GM23338 (cell line): ENCODE data around the gene RBKS. TPM values are rescaled to one million over a fixed set of nuclear protein-coding genes. Genes with fewer than 3 reads are reported as not detected.

ENCODE experiments used
- ATAC-seq: fragments of 200-7000 bp; cut with Tn5 transposase; 3 replicates; pipeline ENCODE4 v1.9.1; 2020
- DNase-seq: peaks from one replicate; pipeline ENCODE4 v3.0.0-alpha.2; 2015; ENCODE audit warnings: low spot score
- H2AFZ ChIP-seq: fragments of 200-600 bp; sonication (generic); 2 replicates; pipeline ENCODE4 v1.8.0; 2016; ENCODE audit warnings: antibody characterized with exemption, mild to moderate bottlenecking, moderate library complexity
- H3F3A ChIP-seq: fragments of 200-600 bp; sonication (generic); replicated peaks from 2 replicates; pipeline ENCODE4 v1.8.0; 2017; ENCODE audit warnings: antibody characterized with exemption, mixed run types, low read depth
- H3K27ac ChIP-seq: fragments of 200-600 bp; sonication (generic); 2 replicates; pipeline ENCODE4 v1.6.1; 2016; ENCODE audit warnings: low read depth
- H3K27me3 ChIP-seq: fragments of 200-600 bp; sonication (generic); 2 replicates; pipeline ENCODE4 v1.8.0; 2016; ENCODE audit warnings: mild to moderate bottlenecking, mixed run types, moderate library complexity; ENCODE audit not compliant: insufficient read depth
- H3K36me3 ChIP-seq: fragments of 200-600 bp; sonication (generic); 2 replicates; pipeline ENCODE4 v1.8.0; 2016; ENCODE audit warnings: mild to moderate bottlenecking; ENCODE audit not compliant: insufficient read depth
- H3K4me1 ChIP-seq: fragments of 200-600 bp; sonication (generic); 2 replicates; pipeline ENCODE4 v1.8.0; 2016; ENCODE audit warnings: mild to moderate bottlenecking, moderate library complexity; ENCODE audit not compliant: insufficient read depth
- H3K4me2 ChIP-seq: fragments of 200-600 bp; sonication (generic); 2 replicates; pipeline ENCODE4 v1.7.1; 2017; ENCODE audit warnings: mixed run types
- H3K4me3 ChIP-seq: fragments of 200-600 bp; sonication (generic); 2 replicates; pipeline ENCODE4 v1.6.1; 2016; ENCODE audit warnings: mixed run types
- H3K79me2 ChIP-seq: fragments of 200-600 bp; sonication (generic); replicated peaks from 2 replicates; pipeline ENCODE4 v1.8.0; 2017; ENCODE audit warnings: mild to moderate bottlenecking; ENCODE audit not compliant: insufficient read depth
- H3K9me2 ChIP-seq: fragments of 200-600 bp; sonication (generic); 2 replicates; pipeline ENCODE4 v1.8.0; 2017; ENCODE audit not compliant: insufficient read depth
- H4K20me1 ChIP-seq: fragments of 200-600 bp; sonication (generic); replicated peaks from 2 replicates; pipeline ENCODE4 v1.8.0; 2017; ENCODE audit warnings: mild to moderate bottlenecking; ENCODE audit not compliant: insufficient read depth
- H3K27ac Mint-ChIP-seq: 2 replicates; pipeline ENCODE4 v1.8.0; 2020; ENCODE audit warnings: inconsistent platforms, mild to moderate bottlenecking, moderate library complexity, mixed read lengths
- H3K27me3 Mint-ChIP-seq: 3 replicates; pipeline ENCODE4 v1.8.0; 2022; ENCODE audit warnings: low read depth, mild to moderate bottlenecking, moderate library complexity, mixed read lengths, inconsistent platforms; ENCODE audit not compliant: insufficient read depth, poor library complexity
- H3K36me3 Mint-ChIP-seq: 3 replicates; pipeline ENCODE4 v1.8.0; 2021; ENCODE audit warnings: low read depth, mild to moderate bottlenecking, inconsistent platforms, moderate library complexity, mixed read lengths
- H3K4me1 Mint-ChIP-seq: 3 replicates; pipeline ENCODE4 v1.8.0; 2020; ENCODE audit warnings: mild to moderate bottlenecking, inconsistent platforms, mixed read lengths
- H3K4me3 Mint-ChIP-seq: 3 replicates; pipeline ENCODE4 v1.8.0; 2021; ENCODE audit warnings: moderate library complexity, mild to moderate bottlenecking, inconsistent platforms, mixed read lengths
- H3K9me3 Mint-ChIP-seq: 3 replicates; pipeline ENCODE4 v1.8.0; 2020; ENCODE audit warnings: moderate library complexity, mild to moderate bottlenecking, inconsistent platforms, mixed read lengths
- CREB1 ChIP-seq: fragments of 250-450 bp; sonication (Bioruptor Pico); IDR thresholded peaks from 2 replicates; pipeline ENCODE4 v1.5.0; 2020; ENCODE audit warnings: low read depth, mild to moderate bottlenecking, moderate library complexity
- EZH2 ChIP-seq: fragments of 200-600 bp; sonication (generic); IDR thresholded peaks from one replicate; pipeline ENCODE4 v1.8.0; 2017; ENCODE audit warnings: antibody characterized with exemption, mild to moderate bottlenecking, low read depth; ENCODE audit not compliant: unreplicated experiment
- POLR2AphosphoS5 ChIP-seq: IDR thresholded peaks from 2 replicates; pipeline ENCODE4 v1.6.1; 2016; ENCODE audit warnings: antibody characterized with exemption, low read depth
- REST ChIP-seq: IDR thresholded peaks from one replicate; pipeline ENCODE4 v1.6.1; 2018; ENCODE audit warnings: antibody characterized with exemption; ENCODE audit not compliant: unreplicated experiment
- ZNF114 ChIP-seq: fragments of 250-450 bp; sonication (Bioruptor Pico); IDR thresholded peaks from 2 replicates; pipeline ENCODE4 v1.5.0; 2020; ENCODE audit warnings: mild to moderate bottlenecking, moderate library complexity
- ZNF462 ChIP-seq: fragments of 250-450 bp; sonication (Bioruptor Pico); IDR thresholded peaks from 2 replicates; pipeline ENCODE4 v1.5.0; 2020; ENCODE audit warnings: mild to moderate bottlenecking, moderate library complexity
- polyA plus RNA-seq: library from polyadenylated mRNA; unstranded; fragments of >200 nt; fragmentation: Nextera tagmentation; extraction: Ambion mirVana; gene quantifications from 2 replicates; pipeline ENCODE4 v1.2.1, GENCODE V29; 2016
- total RNA-seq: library from RNA; depleted of rRNA; stranded (reverse); fragments of >200 nt; shearing (Covaris generic); gene quantifications from 2 replicates; pipeline ENCODE4 v1.2.3, GENCODE V29; 2014
- TF ChIP-seq, protein P1 (sequence below), 2 experiments: fragments of 200-600 bp in 1 of 2; sonication (generic) in 1 of 2; conservative IDR thresholded peaks; 2 replicates each; pipeline versions ENCODE4 v1.5.1 to v1.6.1; 2016 to 2017; ENCODE audit warnings: antibody characterized with exemption in 2 of 2, low read depth in 2 of 2, mild to moderate bottlenecking in 2 of 2, moderate library complexity in 1 of 2

The RBKS gene
- total and polyA plus RNA-seq, 2 experiments from 2014 or later, result 1.3 to 1.5 TPM

- H2AFZ ChIP-seq, result no peak overlapping the region
- H4K20me1 ChIP-seq, result no peaks in the 10 kb centered on the region; the same call in 1 of the 2 replicates
- Mint-ChIP-seq H3K27me3 (peaks cover 8% of the 10 kb centered on the region), H3K4me1 (peaks cover 10% of the 10 kb centered on the region; the same call in 2 of the 3 replicates), H3K9me3 (no peaks in the 10 kb centered on the region), H3K4me3 (no peak overlapping the region), H3K27ac (no peak overlapping the region), H3K36me3 (peaks cover 3% of the 10 kb centered on the region; the same call in 1 of the 3 replicates)
- no peaks in the 10 kb centered on the region for H3K4me1 ChIP-seq
- H3K36me3 ChIP-seq, result no peaks in the 10 kb centered on the region
- no peak for TF ChIP-seq REST
- no peak for TF ChIP-seq ZNF462
- no peak for TF ChIP-seq EZH2
- TF ChIP-seq ZNF114 (CRISPR knock-in tag), result no peak
- no peak for TF ChIP-seq POLR2AphosphoS5
- TF ChIP-seq, protein P1, sequence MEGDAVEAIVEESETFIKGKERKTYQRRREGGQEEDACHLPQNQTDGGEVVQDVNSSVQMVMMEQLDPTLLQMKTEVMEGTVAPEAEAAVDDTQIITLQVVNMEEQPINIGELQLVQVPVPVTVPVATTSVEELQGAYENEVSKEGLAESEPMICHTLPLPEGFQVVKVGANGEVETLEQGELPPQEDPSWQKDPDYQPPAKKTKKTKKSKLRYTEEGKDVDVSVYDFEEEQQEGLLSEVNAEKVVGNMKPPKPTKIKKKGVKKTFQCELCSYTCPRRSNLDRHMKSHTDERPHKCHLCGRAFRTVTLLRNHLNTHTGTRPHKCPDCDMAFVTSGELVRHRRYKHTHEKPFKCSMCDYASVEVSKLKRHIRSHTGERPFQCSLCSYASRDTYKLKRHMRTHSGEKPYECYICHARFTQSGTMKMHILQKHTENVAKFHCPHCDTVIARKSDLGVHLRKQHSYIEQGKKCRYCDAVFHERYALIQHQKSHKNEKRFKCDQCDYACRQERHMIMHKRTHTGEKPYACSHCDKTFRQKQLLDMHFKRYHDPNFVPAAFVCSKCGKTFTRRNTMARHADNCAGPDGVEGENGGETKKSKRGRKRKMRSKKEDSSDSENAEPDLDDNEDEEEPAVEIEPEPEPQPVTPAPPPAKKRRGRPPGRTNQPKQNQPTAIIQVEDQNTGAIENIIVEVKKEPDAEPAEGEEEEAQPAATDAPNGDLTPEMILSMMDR (conservative IDR thresholded peaks at IDR 0.05; ENCODE audit: low read depth in 2 of 2), result no peak
- no peak for TF ChIP-seq CREB1 (CRISPR knock-in tag)
- H3K27ac ChIP-seq, result no peak overlapping the region
- H3K4me2 ChIP-seq, result no peak overlapping the region
- no peak overlapping the region for H3K4me3 ChIP-seq
- H3K9me2 ChIP-seq, result peaks cover 3% of the 10 kb centered on the region; the same call in 1 of the 2 replicates
- no peaks in the 10 kb centered on the region for H3K79me2 ChIP-seq
- no peaks in the 10 kb centered on the region for H3F3A ChIP-seq
- H3K27me3 ChIP-seq, result no peaks in the 10 kb centered on the region
- DNase-seq (no peak), ATAC-seq (no peak)
Measured at GRCh38 chr2:27763907-27764267, 126.3 kb downstream of the RBKS start.
